Central memory CD8-positive, alpha-beta T cell (primary cell): Measurements from ENCODE around the gene BBS4.
"Not testable (repeated sequence)": the region's sequence is repeated elsewhere in the genome, so short reads cannot be mapped to it uniquely, and the experiment has no call there.

Experiments used
- ATAC-seq: fragments of 150-1000 bp; cut with Tn5 transposase; replicated peaks from 2 replicates; pipeline ENCODE4 v1.10.0; 2022; ENCODE audit warnings: mild to moderate bottlenecking, moderate FRiP score, moderate number of reproducible peaks; ENCODE audit not compliant: poor library complexity, severe bottlenecking; ENCODE audit errors: extremely low read depth
- DNase-seq, 2 donors: peaks; one replicate each; pipeline ENCODE4 v3.0.0; 2021; ENCODE audit warnings: low spot score in 2 of 2
- H3K27ac Mint-ChIP-seq: one replicate; pipeline ENCODE4 v1.8.0; 2022; ENCODE audit warnings: low read depth, mild to moderate bottlenecking, moderate library complexity, mixed read lengths
- H3K27me3 Mint-ChIP-seq: one replicate; pipeline ENCODE4 v1.8.0; 2022; ENCODE audit warnings: mixed read lengths
- H3K36me3 Mint-ChIP-seq: one replicate; pipeline ENCODE4 v1.8.0; 2022; ENCODE audit warnings: mild to moderate bottlenecking, moderate library complexity, mixed read lengths; ENCODE audit not compliant: insufficient read depth
- H3K4me1 Mint-ChIP-seq: one replicate; pipeline ENCODE4 v1.8.0; 2022; ENCODE audit warnings: mixed read lengths
- H3K4me3 Mint-ChIP-seq: one replicate; pipeline ENCODE4 v1.8.0; 2022; ENCODE audit warnings: mild to moderate bottlenecking, moderate library complexity, mixed read lengths
- H3K9me3 Mint-ChIP-seq: one replicate; pipeline ENCODE4 v1.8.0; 2022; ENCODE audit warnings: mixed read lengths

The BBS4 gene

GRCh38 chr15:72670656-72671352 lies 15.2 kb upstream of the BBS4 start:
- H3K4me1 Mint-ChIP-seq, H3K27ac Mint-ChIP-seq, H3K36me3 Mint-ChIP-seq, H3K9me3 Mint-ChIP-seq: not testable (repeated sequence)
- Mint-ChIP-seq H3K4me3 (peak overlapping the region; percentile 47), H3K27me3 (peaks cover 21% of the 10 kb centered on the region)
- ATAC-seq, result peak; percentile 95
- DNase-seq, result peak; percentile 57 to 64

GRCh38 chr15:72671525-72671924 lies 14.5 kb upstream of the BBS4 start:
- no peak for ATAC-seq
- no peak for DNase-seq
- Mint-ChIP-seq H3K36me3 (peaks cover 5% of the 10 kb centered on the region), H3K27ac (no peak overlapping the region), H3K4me3 (no peak overlapping the region), H3K27me3 (peaks cover 26% of the 10 kb centered on the region), H3K4me1 (peaks cover 5% of the 10 kb centered on the region), H3K9me3 (no peaks in the 10 kb centered on the region)

GRCh38 chr15:72676838-72677237 lies 9.2 kb upstream of the BBS4 start:
- H3K4me3 Mint-ChIP-seq, result no peak overlapping the region
- H3K36me3 Mint-ChIP-seq, result no peaks in the 10 kb centered on the region

GRCh38 chr15:72680931-72681330 lies 5.1 kb upstream of the BBS4 start:
- Mint-ChIP-seq H3K9me3 (no peaks in the 10 kb centered on the region), H3K4me3 (no peak overlapping the region), H3K27ac (no peak overlapping the region), H3K36me3 (peaks cover 3% of the 10 kb centered on the region), H3K27me3 (peaks cover 36% of the 10 kb centered on the region), H3K4me1 (peaks cover 4% of the 10 kb centered on the region)
- DNase-seq (no peak), ATAC-seq (no peak)

More at GRCh38 chr15:72676838-72677237, 9.2 kb upstream of the BBS4 start:
- Mint-ChIP-seq H3K27me3 (peaks cover 49% of the 10 kb centered on the region), H3K9me3 (no peaks in the 10 kb centered on the region), H3K4me1 (no peaks in the 10 kb centered on the region), H3K27ac (no peak overlapping the region)
- ATAC-seq (no peak), DNase-seq (no peak)

GRCh38 chr15:72682772-72683171 lies 3.2 kb upstream of the BBS4 start:
- peaks cover 8% of the 10 kb centered on the region for H3K36me3 Mint-ChIP-seq
- ATAC-seq, result no peak

GRCh38 chr15:72685301-72685924 lies 594 bp upstream of the BBS4 start:
- Mint-ChIP-seq H3K9me3 (no peaks in the 10 kb centered on the region), H3K4me3 (peak overlapping the region; percentile 99), H3K4me1 (peaks cover 11% of the 10 kb centered on the region), H3K27ac (peak overlapping the region; percentile 99), H3K36me3 (peaks cover 8% of the 10 kb centered on the region), H3K27me3 (no peaks in the 10 kb centered on the region)
- no peak for DNase-seq
- no peak for ATAC-seq

More at GRCh38 chr15:72682772-72683171, 3.2 kb upstream of the BBS4 start:
- peaks cover 19% of the 10 kb centered on the region for H3K27me3 Mint-ChIP-seq
- peaks cover 11% of the 10 kb centered on the region for H3K4me1 Mint-ChIP-seq
- H3K9me3 Mint-ChIP-seq, result no peaks in the 10 kb centered on the region
- DNase-seq, result no peak
- H3K27ac Mint-ChIP-seq, result no peak overlapping the region
- H3K4me3 Mint-ChIP-seq, result no peak overlapping the region

- no peaks in the 10 kb centered on the region for H3K27me3 Mint-ChIP-seq
- no peaks in the 10 kb centered on the region for H3K9me3 Mint-ChIP-seq
- H3K4me3 Mint-ChIP-seq, result no peak overlapping the region
- ATAC-seq, result no peak
- H3K27ac Mint-ChIP-seq, result no peak overlapping the region
- peaks cover 11% of the 10 kb centered on the region for H3K4me1 Mint-ChIP-seq
- H3K36me3 Mint-ChIP-seq, result peaks cover 8% of the 10 kb centered on the region
- no peak for DNase-seq
Measured at GRCh38 chr15:72688697-72689096, 2.7 kb downstream of the BBS4 start.

GRCh38 chr15:72690938-72691337 lies 4.9 kb downstream of the BBS4 start:
- no peak for DNase-seq
- ATAC-seq, result no peak
- no peak overlapping the region for H3K27ac Mint-ChIP-seq

GRCh38 chr15:72698938-72699337 lies 12.9 kb downstream of the BBS4 start:
- peaks cover 5% of the 10 kb centered on the region for H3K36me3 Mint-ChIP-seq
- DNase-seq (no peak), ATAC-seq (no peak)
- no peak overlapping the region for H3K4me3 Mint-ChIP-seq
- no peaks in the 10 kb centered on the region for H3K9me3 Mint-ChIP-seq
- H3K4me1 Mint-ChIP-seq, result peaks cover 9% of the 10 kb centered on the region
- no peak overlapping the region for H3K27ac Mint-ChIP-seq
- no peaks in the 10 kb centered on the region for H3K27me3 Mint-ChIP-seq

More at GRCh38 chr15:72690938-72691337, 4.9 kb downstream of the BBS4 start:
- Mint-ChIP-seq H3K9me3 (no peaks in the 10 kb centered on the region), H3K27me3 (no peaks in the 10 kb centered on the region), H3K36me3 (peaks cover 5% of the 10 kb centered on the region), H3K4me1 (peaks cover 12% of the 10 kb centered on the region), H3K4me3 (no peak overlapping the region)

GRCh38 chr15:72700076-72700475 lies 14.1 kb downstream of the BBS4 start:
- ATAC-seq, result no peak
- Mint-ChIP-seq H3K4me3 (no peak overlapping the region), H3K36me3 (peaks cover 5% of the 10 kb centered on the region), H3K4me1 (peaks cover 9% of the 10 kb centered on the region), H3K27me3 (no peaks in the 10 kb centered on the region), H3K27ac (no peak overlapping the region), H3K9me3 (no peaks in the 10 kb centered on the region)
- no peak for DNase-seq

- ATAC-seq (no peak), DNase-seq (no peak)
- Mint-ChIP-seq H3K9me3 (no peaks in the 10 kb centered on the region), H3K27ac (no peak overlapping the region), H3K36me3 (peaks cover 9% of the 10 kb centered on the region), H3K4me1 (peaks cover 5% of the 10 kb centered on the region), H3K27me3 (no peaks in the 10 kb centered on the region), H3K4me3 (no peak overlapping the region)
Measured at GRCh38 chr15:72706266-72706665, 20.3 kb downstream of the BBS4 start.

- not testable (repeated sequence) for H3K27me3 Mint-ChIP-seq, H3K4me1 Mint-ChIP-seq, ATAC-seq, H3K27ac Mint-ChIP-seq, H3K4me3 Mint-ChIP-seq, H3K9me3 Mint-ChIP-seq, DNase-seq
- H3K36me3 Mint-ChIP-seq, result peaks cover 13% of the 10 kb centered on the region
Measured at GRCh38 chr15:72708551-72709303, 22.7 kb downstream of the BBS4 start.
